ENCODE measurements around the gene TRIM17. TPM values are rescaled to one million over a fixed set of nuclear protein-coding genes. Genes with fewer than 3 reads are reported as not detected.

The TRIM17 gene, protein sequence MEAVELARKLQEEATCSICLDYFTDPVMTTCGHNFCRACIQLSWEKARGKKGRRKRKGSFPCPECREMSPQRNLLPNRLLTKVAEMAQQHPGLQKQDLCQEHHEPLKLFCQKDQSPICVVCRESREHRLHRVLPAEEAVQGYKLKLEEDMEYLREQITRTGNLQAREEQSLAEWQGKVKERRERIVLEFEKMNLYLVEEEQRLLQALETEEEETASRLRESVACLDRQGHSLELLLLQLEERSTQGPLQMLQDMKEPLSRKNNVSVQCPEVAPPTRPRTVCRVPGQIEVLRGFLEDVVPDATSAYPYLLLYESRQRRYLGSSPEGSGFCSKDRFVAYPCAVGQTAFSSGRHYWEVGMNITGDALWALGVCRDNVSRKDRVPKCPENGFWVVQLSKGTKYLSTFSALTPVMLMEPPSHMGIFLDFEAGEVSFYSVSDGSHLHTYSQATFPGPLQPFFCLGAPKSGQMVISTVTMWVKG
- total RNA-seq, result not detected

DNA sequence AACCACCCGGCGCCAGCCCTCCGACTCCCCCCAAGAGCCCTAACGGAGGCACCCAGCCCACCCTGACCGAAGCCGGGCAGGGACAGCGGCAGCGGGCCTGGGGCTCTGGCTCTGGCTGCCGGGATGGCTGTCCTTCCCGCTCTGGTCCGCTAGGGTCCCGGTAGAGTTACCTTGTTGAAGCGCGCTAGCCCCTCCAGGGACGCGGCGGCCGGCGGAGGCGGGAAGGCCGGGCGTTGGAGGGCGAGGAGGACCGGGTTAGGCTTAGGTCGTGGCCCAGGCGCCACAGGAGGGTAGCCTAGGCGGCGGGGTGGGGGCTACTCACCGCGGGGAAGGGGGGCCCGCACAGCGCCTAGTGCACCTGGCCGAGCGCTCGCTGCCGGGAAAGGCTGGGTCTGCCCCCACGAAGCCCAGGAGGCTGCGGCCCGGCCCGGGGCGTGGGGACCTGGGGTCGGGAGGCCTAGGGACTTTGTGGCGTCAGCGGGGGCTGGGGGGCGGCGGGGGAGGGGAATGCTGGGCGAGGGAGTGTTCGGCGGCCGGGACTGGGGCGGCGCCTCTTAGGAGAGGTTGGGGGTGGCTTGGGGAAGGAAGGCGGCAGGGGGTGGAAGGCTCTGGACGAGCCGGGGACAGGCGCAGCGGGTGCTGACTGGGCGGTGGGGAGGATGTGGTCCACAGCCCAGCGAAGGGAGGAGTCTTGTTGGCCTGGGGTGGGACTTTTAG lies at the start of gene TRIM17:
Gene TRIM17 (minus strand): TSS at position 645 of the 717 bp plus-strand sequence. CDS start 1,789 bp downstream, outside the sequence.
- no peaks in the 10 kb centered on the region for H3K36me3 ChIP-seq
- peak within 1 kb of the TSS; percentile 46 to 61 (median 46) for H3K4me3 ChIP-seq
- TF ChIP-seq EP300 (IDR thresholded peaks at IDR 0.05) (no peak), POLR2AphosphoS5 (IDR thresholded peaks at IDR 0.05) (no peak)
- TF ChIP-seq, protein P1, sequence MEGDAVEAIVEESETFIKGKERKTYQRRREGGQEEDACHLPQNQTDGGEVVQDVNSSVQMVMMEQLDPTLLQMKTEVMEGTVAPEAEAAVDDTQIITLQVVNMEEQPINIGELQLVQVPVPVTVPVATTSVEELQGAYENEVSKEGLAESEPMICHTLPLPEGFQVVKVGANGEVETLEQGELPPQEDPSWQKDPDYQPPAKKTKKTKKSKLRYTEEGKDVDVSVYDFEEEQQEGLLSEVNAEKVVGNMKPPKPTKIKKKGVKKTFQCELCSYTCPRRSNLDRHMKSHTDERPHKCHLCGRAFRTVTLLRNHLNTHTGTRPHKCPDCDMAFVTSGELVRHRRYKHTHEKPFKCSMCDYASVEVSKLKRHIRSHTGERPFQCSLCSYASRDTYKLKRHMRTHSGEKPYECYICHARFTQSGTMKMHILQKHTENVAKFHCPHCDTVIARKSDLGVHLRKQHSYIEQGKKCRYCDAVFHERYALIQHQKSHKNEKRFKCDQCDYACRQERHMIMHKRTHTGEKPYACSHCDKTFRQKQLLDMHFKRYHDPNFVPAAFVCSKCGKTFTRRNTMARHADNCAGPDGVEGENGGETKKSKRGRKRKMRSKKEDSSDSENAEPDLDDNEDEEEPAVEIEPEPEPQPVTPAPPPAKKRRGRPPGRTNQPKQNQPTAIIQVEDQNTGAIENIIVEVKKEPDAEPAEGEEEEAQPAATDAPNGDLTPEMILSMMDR (IDR thresholded peaks at IDR 0.05), result peak in 1 of 3 experiments; percentile 32
- no peak within 1 kb of the TSS for H3K27ac ChIP-seq (replicated peaks in 1 of 4)
- 2% methylated on average over 29 of the region's 59 CpGs for WGBS
- peaks cover 19 to 30% (median 20%) of the 10 kb centered on the region in 4 donors for H3K4me1 ChIP-seq
- no peak for DNase-seq (ENCODE audit: extremely low spot score)
- no peaks in the 10 kb centered on the region for H3K9me3 ChIP-seq
- H3K27me3 ChIP-seq, result peaks cover 0 to 67% (median 26%) of the 10 kb centered on the region in 4 donors
- intact Hi-C loops (cut with DNase I), result no loop called here

DNA sequence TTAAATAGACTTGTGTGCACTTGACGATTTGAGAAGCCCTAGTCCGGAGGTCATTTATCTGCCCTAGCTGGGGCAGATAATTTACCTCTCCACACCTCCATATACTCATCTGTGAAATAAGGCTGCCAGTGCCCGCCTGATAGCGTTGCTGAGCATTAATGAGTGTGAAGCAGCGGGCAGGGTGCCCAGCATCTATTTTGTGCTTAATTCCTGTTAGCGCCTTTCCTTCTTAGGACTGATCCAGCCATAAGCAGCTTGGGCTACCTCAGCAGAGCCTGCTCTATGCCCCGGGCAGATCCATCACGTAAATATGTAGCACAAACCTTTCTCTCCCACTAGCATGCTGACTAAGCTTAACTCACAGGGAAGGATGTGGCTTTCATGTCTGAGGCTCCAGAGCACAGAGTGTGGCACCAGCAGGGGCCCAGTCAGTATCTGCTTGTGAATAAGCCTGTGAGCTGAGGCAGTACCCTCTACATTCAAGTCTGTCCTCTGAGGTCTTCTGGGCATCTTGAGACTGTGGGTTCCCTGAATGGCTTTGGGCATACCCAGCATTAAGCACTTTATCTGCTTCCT lies 49.0 kb upstream of the TRIM17 start:
- Histone ChIP-seq H3K4me1 (peaks cover 17 to 19% (median 18%) of the 10 kb centered on the region in 4 donors), H3K27ac (replicated peaks in 1 of 4) (no peak overlapping the region), H3K27me3 (peaks cover 0 to 100% (median 45%) of the 10 kb centered on the region in 4 donors), H3K9me3 (no peaks in the 10 kb centered on the region), H3K36me3 (no peaks in the 10 kb centered on the region), H3K4me3 (no peak overlapping the region)
- TF ChIP-seq, protein P1 (IDR thresholded peaks at IDR 0.05), result no peak
- TF ChIP-seq EP300 (IDR thresholded peaks at IDR 0.05) (no peak), POLR2A (IDR thresholded peaks at IDR 0.05; ENCODE audit: low read depth) (no peak), POLR2AphosphoS5 (IDR thresholded peaks at IDR 0.05) (no peak)
- DNase-seq (ENCODE audit: extremely low spot score), result no peak
- 51% methylated on average over 6 of the region's 8 CpGs for WGBS
- intact Hi-C loops (cut with DNase I), result no loop called here

DNA sequence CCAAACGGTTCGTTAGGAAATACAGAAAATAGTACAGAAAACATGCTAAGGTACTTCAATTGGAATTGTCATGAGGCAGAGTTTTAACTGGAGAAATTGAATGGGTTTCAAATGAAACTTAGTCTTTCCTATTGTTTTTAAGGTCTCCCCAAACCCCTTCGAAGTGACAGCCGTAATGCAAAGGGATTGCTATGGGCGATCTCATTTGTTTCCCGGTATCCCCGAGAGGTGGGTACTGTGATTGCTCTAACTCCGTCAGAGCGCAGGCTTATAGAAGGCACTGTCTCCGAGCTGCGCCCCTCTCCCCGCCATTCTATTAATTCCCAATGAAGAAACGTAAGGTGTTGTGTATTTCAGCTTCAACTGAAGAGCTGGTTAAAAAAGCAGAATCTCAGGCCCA lies 48.5 kb upstream of the TRIM17 start:
- peak overlapping the region in 3 of 4 donors; percentile 21 to 48 (median 34) for H3K4me3 ChIP-seq
- no peak for DNase-seq (ENCODE audit: extremely low spot score)
- H3K36me3 ChIP-seq, result no peaks in the 10 kb centered on the region
- no peak for TF ChIP-seq POLR2A (IDR thresholded peaks at IDR 0.05; ENCODE audit: low read depth)
- TF ChIP-seq EP300 (IDR thresholded peaks at IDR 0.05), result no peak
- peaks cover 17 to 19% (median 18%) of the 10 kb centered on the region in 4 donors for H3K4me1 ChIP-seq
- no peak overlapping the region for H3K27ac ChIP-seq (replicated peaks in 1 of 4)
- peaks cover 0 to 100% (median 45%) of the 10 kb centered on the region in 4 donors for H3K27me3 ChIP-seq
- WGBS, result 11% methylated on average over 13 of the region's 13 CpGs
- no peaks in the 10 kb centered on the region for H3K9me3 ChIP-seq
- intact Hi-C loops (cut with DNase I), result no loop called here

DNA sequence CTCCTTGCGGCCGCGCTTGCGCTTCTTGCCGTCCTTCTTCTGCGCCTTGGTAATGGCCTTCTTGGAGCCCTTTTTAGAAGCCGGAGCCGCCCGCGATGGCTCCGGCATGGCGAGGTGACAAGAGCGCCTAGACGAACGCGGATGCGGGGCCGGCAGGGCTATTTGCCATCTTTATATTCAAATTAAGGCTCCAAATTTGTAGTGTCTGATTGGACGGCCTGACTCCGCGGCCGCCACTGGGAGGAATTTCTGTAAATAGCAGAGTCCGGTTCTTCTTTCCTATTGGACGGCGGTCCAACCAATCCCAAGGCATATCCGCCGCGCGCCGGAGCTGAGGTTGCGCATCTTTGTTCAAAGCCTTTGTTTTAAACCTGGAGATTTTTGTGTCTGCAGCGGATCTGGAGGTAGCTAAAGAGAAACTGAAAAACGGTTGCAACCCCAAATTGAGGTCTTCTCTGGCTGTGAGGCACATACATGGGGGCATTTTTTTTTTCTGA lies 47.9 kb upstream of the TRIM17 start:
- Histone ChIP-seq H3K9me3 (no peaks in the 10 kb centered on the region), H3K36me3 (no peaks in the 10 kb centered on the region), H3K27ac (replicated peaks in 1 of 4) (no peak overlapping the region), H3K27me3 (peaks cover 0 to 100% (median 46%) of the 10 kb centered on the region in 4 donors), H3K4me3 (peak overlapping the region; percentile 21 to 48 (median 32)), H3K4me1 (peaks cover 20% of the 10 kb centered on the region in 4 donors)
- TF ChIP-seq POLR2A (IDR thresholded peaks at IDR 0.05; ENCODE audit: low read depth) (no peak), POLR2AphosphoS5 (IDR thresholded peaks at IDR 0.05) (peak in 1 of 2 donors; percentile 25)
- WGBS, result 3% methylated on average over 27 of the region's 33 CpGs
- peak; percentile 94 for DNase-seq (ENCODE audit: extremely low spot score)
- intact Hi-C loops (cut with DNase I), result no loop called here

DNA sequence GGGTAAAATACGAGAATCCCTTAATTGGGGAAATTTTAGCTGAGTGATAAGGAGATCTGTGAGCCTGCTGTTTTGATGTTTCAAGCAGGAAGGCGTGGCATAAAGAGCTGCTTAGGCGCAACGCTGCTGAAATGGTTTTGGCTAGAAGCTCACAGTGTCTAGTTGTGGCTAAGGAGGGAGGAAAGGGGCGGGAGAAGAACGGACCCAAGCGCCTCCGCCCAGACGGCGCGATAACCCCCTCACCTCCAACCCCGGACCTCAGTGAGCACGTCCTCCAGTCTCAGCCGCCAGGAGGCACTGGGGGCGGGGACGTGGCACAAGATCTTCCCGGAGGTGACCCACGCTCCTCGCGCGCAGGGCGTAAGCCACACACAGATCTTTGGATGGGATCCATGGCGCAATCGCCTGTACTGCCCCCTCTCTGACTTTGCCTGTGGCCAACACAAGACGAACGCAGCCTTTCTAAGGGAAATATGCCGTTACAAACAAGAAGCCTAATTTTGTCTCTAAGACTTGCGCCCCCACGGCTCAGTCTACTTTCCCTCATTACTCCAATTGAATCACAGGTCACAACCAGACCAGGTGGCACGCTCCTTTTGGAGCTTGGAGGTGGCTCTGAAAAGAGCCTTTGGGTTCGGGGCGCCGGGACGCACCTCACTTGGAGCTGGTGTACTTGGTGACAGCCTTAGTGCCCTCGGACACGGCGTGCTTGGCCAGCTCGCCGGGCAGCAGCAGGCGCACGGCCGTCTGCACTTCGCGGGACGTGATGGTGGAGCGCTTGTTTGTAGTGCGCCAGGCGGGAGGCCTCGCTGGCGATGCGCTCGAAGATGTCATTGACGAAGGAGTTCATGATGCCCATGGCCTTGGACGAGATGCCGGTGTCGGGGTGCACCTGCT lies 47.1 kb upstream of the TRIM17 start:
- Histone ChIP-seq H3K27me3 (peaks cover 0 to 100% (median 50%) of the 10 kb centered on the region in 4 donors), H3K4me1 (peaks cover 27 to 28% (median 27%) of the 10 kb centered on the region in 4 donors), H3K9me3 (no peaks in the 10 kb centered on the region), H3K27ac (replicated peaks in 1 of 4) (no peak overlapping the region), H3K36me3 (no peaks in the 10 kb centered on the region), H3K4me3 (peak overlapping the region; percentile 21 to 48 (median 32))
- TF ChIP-seq POLR2AphosphoS5 (IDR thresholded peaks at IDR 0.05) (peak in 1 of 2 donors; percentile 17), POLR2A (IDR thresholded peaks at IDR 0.05; ENCODE audit: low read depth) (no peak), EP300 (IDR thresholded peaks at IDR 0.05) (no peak)
- DNase-seq (ENCODE audit: extremely low spot score), result no peak
- intact Hi-C loops (cut with DNase I), result no loop called here
- 4% methylated on average over 29 of the region's 56 CpGs for WGBS
